Thymus (tissue), 11 donors: ENCODE measurements around the gene DCUN1D2. TPM values are rescaled to one million over a fixed set of nuclear protein-coding genes. Genes with fewer than 3 reads are reported as not detected.
A peak's percentile ranks its signal among the peaks of the same experiment; 100 is the strongest.
"Not testable (repeated sequence)": the region's sequence is repeated elsewhere in the genome, so short reads cannot be mapped to it uniquely, and the experiment has no call there.

Experiments used
- DNase-seq, 9 donors: peaks; one replicate each; pipeline ENCODE4 v3.0.0-alpha.2; 2013; ENCODE audit warnings: low spot score in 9 of 9, low read depth in 6 of 9, missing footprints in 1 of 9
- H3K27ac ChIP-seq, 2 donors: one replicate each; pipeline ENCODE4 v1.5.1; 2013; ENCODE audit warnings: control low read depth in 1 of 2, low read depth in 1 of 2, low read length in 1 of 2, mild to moderate bottlenecking in 1 of 2, moderate library complexity in 1 of 2
- H3K27me3 ChIP-seq, 2 donors: one replicate each; pipeline ENCODE4 v1.5.1; 2013; ENCODE audit warnings: low read length in 1 of 2; ENCODE audit not compliant: control insufficient read depth in 2 of 2, insufficient read depth in 1 of 2
- H3K36me3 ChIP-seq, 2 donors: one replicate each; pipeline ENCODE4 v1.5.1; 2013; ENCODE audit warnings: low read length in 1 of 2, mild to moderate bottlenecking in 1 of 2, moderate library complexity in 1 of 2; ENCODE audit not compliant: control insufficient read depth in 2 of 2, insufficient read depth in 2 of 2
- H3K4me1 ChIP-seq, 2 donors: one replicate each; pipeline ENCODE4 v1.5.1; 2013; ENCODE audit warnings: low read length in 2 of 2; ENCODE audit not compliant: control insufficient read depth in 2 of 2, insufficient read depth in 2 of 2
- H3K4me3 ChIP-seq, 2 donors: one replicate each; pipeline ENCODE4 v1.5.1; 2013; ENCODE audit warnings: low read length in 2 of 2, control low read depth in 1 of 2, mild to moderate bottlenecking in 1 of 2
- H3K9me3 ChIP-seq, 2 donors: one replicate each; pipeline ENCODE4 v1.5.1; 2013; ENCODE audit warnings: low read length in 1 of 2, mild to moderate bottlenecking in 1 of 2; ENCODE audit not compliant: control insufficient read depth in 2 of 2, insufficient read depth in 1 of 2
- WGBS: extraction: QIAGEN DNeasy Blood & Tissue Kit; methylation state at CpG from one replicate; pipeline ENCODE4 v1.1.7; 2013; 5-methylcytosine and 5-hydroxymethylcytosine counted together
- polyA plus RNA-seq: library from polyadenylated mRNA; stranded (reverse); fragments of 200-250 nt; gene quantifications from one replicate; pipeline ENCODE4 v1.2.3, GENCODE V29; 2013
- total RNA-seq: library from RNA; stranded (reverse); fragments of 120-200 nt; gene quantifications from one replicate; pipeline ENCODE4 v1.2.4, GENCODE V29; 2013
- donor health status: healthy.

Gene DCUN1D2
- total and polyA plus RNA-seq, 2 donors = 9.8 to 22.5 TPM

GRCh38 chr13:113456116-113456702 lies 34.3 kb downstream of the DCUN1D2 start:
- DNase-seq = no peak
- Histone ChIP-seq H3K27me3 (no peaks in the 10 kb centered on the region), H3K4me3 (no peak overlapping the region), H3K4me1 (no peaks in the 10 kb centered on the region), H3K9me3 (no peaks in the 10 kb centered on the region), H3K27ac (no peak overlapping the region), H3K36me3 (peaks cover 64 to 67% of the 10 kb centered on the region in 2 donors)
- WGBS = 99% methylated on average over 16 of the region's 16 CpGs

GRCh38 chr13:113455384-113455783 lies 35.1 kb downstream of the DCUN1D2 start:
- Histone ChIP-seq H3K36me3 (peaks cover 57 to 62% of the 10 kb centered on the region in 2 donors), H3K27me3 (no peaks in the 10 kb centered on the region), H3K27ac (no peak overlapping the region), H3K9me3 (no peaks in the 10 kb centered on the region), H3K4me3 (no peak overlapping the region), H3K4me1 (peaks cover 0 to 3% of the 10 kb centered on the region in 2 donors)
- no peak for DNase-seq
- WGBS = 98% methylated on average over 18 of the region's 18 CpGs

- no peaks in the 10 kb centered on the region for H3K27me3 ChIP-seq
- H3K4me1 ChIP-seq = peaks cover 0 to 6% of the 10 kb centered on the region in 2 donors
- no peak overlapping the region for H3K27ac ChIP-seq
- no peaks in the 10 kb centered on the region for H3K9me3 ChIP-seq
- WGBS = 98% methylated on average over 13 of the region's 13 CpGs
- H3K4me3 ChIP-seq = no peak overlapping the region
- peaks cover 52 to 57% of the 10 kb centered on the region in 2 donors for H3K36me3 ChIP-seq
- DNase-seq = no peak
Observed at GRCh38 chr13:113454936-113455335, 35.6 kb downstream of the DCUN1D2 start.

- WGBS = 92% methylated on average over 45 of the region's 45 CpGs
- peak within 1 kb of the TSS in 1 of 2 donors; percentile 12 for H3K27ac ChIP-seq
- no peaks in the 10 kb centered on the region for H3K9me3 ChIP-seq
- H3K27me3 ChIP-seq = no peaks in the 10 kb centered on the region
- peaks cover 6 to 23% of the 10 kb centered on the region in 2 donors for H3K4me1 ChIP-seq
- H3K4me3 ChIP-seq = no peak within 1 kb of the TSS
- peaks cover 38 to 45% of the 10 kb centered on the region in 2 donors for H3K36me3 ChIP-seq
- no peak for DNase-seq
Observed at GRCh38 chr13:113452942-113453901, 37.3 kb downstream of the DCUN1D2 start, which contains the start of gene ADPRHL1. Gene ADPRHL1 (minus strand): TSS chr13:113453488. CDS start chr13:113453437, 51 bp downstream.

GRCh38 chr13:113452466-113452865 lies 38.0 kb downstream of the DCUN1D2 start:
- no peak for DNase-seq
- no peaks in the 10 kb centered on the region for H3K27me3 ChIP-seq
- peaks cover 32 to 37% of the 10 kb centered on the region in 2 donors for H3K36me3 ChIP-seq
- H3K4me1 ChIP-seq = peaks cover 6 to 31% of the 10 kb centered on the region in 2 donors
- H3K9me3 ChIP-seq = no peaks in the 10 kb centered on the region
- 98% methylated on average over 4 of the region's 4 CpGs for WGBS
- no peak overlapping the region for H3K4me3 ChIP-seq
- peak overlapping the region in 1 of 2 donors; percentile 12 for H3K27ac ChIP-seq

- Histone ChIP-seq H3K27me3 (no peaks in the 10 kb centered on the region), H3K4me3 (no peak overlapping the region), H3K27ac (no peak overlapping the region), H3K4me1 (peaks cover 6 to 34% of the 10 kb centered on the region in 2 donors), H3K9me3 (no peaks in the 10 kb centered on the region), H3K36me3 (peaks cover 28 to 34% of the 10 kb centered on the region in 2 donors)
- WGBS = 98% methylated on average over 24 of the region's 24 CpGs
- DNase-seq = no peak
Observed at GRCh38 chr13:113451951-113452421, 38.5 kb downstream of the DCUN1D2 start.

- H3K9me3 ChIP-seq, H3K27me3 ChIP-seq, H3K4me3 ChIP-seq, DNase-seq, H3K27ac ChIP-seq: not testable (repeated sequence)
- peaks cover 21 to 27% of the 10 kb centered on the region in 2 donors for H3K36me3 ChIP-seq
- 91% methylated on average over 18 of the region's 19 CpGs for WGBS
- H3K4me1 ChIP-seq = peaks cover 14 to 43% of the 10 kb centered on the region in 2 donors
Observed at GRCh38 chr13:113450861-113451620, 39.5 kb downstream of the DCUN1D2 start.

GRCh38 chr13:113450348-113450744 lies 40.2 kb downstream of the DCUN1D2 start:
- peaks cover 18 to 22% of the 10 kb centered on the region in 2 donors for H3K36me3 ChIP-seq
- H3K9me3 ChIP-seq, DNase-seq, H3K4me3 ChIP-seq, H3K27me3 ChIP-seq: not testable (repeated sequence)
- peaks cover 19 to 50% of the 10 kb centered on the region in 2 donors for H3K4me1 ChIP-seq
- WGBS = 97% methylated on average over 9 of the region's 9 CpGs
- H3K27ac ChIP-seq = peak overlapping the region in 1 of 2 donors; percentile 80
